Smooth muscle cell (in vitro differentiated cells): Measurements from ENCODE around the gene B4GALT5. TPM values are rescaled to one million over a fixed set of nuclear protein-coding genes. Genes with fewer than 3 reads are reported as not detected.

Experiments
- DNase-seq: peaks from one replicate; lab custom pipeline; 2025; ENCODE audit not compliant: unreplicated experiment; lab: John Stamatoyannopoulos, UW
- H2AFZ ChIP-seq: fragments of 200-600 bp; sonication (generic); 2 replicates; pipeline ENCODE4 v1.6.0; 2016; ENCODE audit warnings: antibody characterized with exemption, low read depth, mild to moderate bottlenecking
- H3F3A ChIP-seq: fragments of 200-600 bp; sonication (generic); 2 replicates; pipeline ENCODE4 v1.6.0; 2017; ENCODE audit warnings: antibody characterized with exemption, low read depth
- H3K27ac ChIP-seq: fragments of 200-600 bp; sonication (generic); 2 replicates; pipeline ENCODE4 v1.5.1; 2016; ENCODE audit warnings: low read depth, mild to moderate bottlenecking
- H3K27me3 ChIP-seq: fragments of 200-600 bp; sonication (generic); 2 replicates; pipeline ENCODE4 v1.6.1; 2016; ENCODE audit warnings: low read depth, mild to moderate bottlenecking
- H3K36me3 ChIP-seq: fragments of 200-600 bp; sonication (generic); 2 replicates; pipeline ENCODE4 v1.5.1; 2016; ENCODE audit warnings: low read depth
- H3K4me1 ChIP-seq: fragments of 200-600 bp; sonication (generic); 2 replicates; pipeline ENCODE4 v1.5.1; 2016; ENCODE audit warnings: low read depth
- H3K4me2 ChIP-seq: fragments of 200-600 bp; sonication (generic); 2 replicates; pipeline ENCODE4 v1.6.0; 2016; ENCODE audit warnings: mild to moderate bottlenecking
- H3K4me3 ChIP-seq: fragments of 200-600 bp; sonication (generic); 2 replicates; pipeline ENCODE4 v1.5.1; 2016; ENCODE audit warnings: mild to moderate bottlenecking
- H3K79me2 ChIP-seq: fragments of 200-600 bp; sonication (generic); 2 replicates; pipeline ENCODE4 v1.6.0; 2016; ENCODE audit warnings: low read depth, mild to moderate bottlenecking
- H3K9ac ChIP-seq: fragments of 200-600 bp; sonication (generic); 2 replicates; pipeline ENCODE4 v1.6.0; 2016; ENCODE audit warnings: low read depth
- H3K9me3 ChIP-seq: fragments of 200-600 bp; sonication (generic); replicated peaks from 2 replicates; pipeline ENCODE4 v1.5.1; 2016; ENCODE audit warnings: low read depth
- H4K20me1 ChIP-seq: fragments of 200-600 bp; sonication (generic); 2 replicates; pipeline ENCODE4 v1.6.0; 2016; ENCODE audit warnings: low read depth
- CTCF ChIP-seq: fragments of 200-600 bp; sonication (generic); IDR thresholded peaks from 2 replicates; pipeline ENCODE4 v1.5.1; 2017; ENCODE audit warnings: borderline replicate concordance, mild to moderate bottlenecking, antibody characterized with exemption; ENCODE audit not compliant: insufficient read depth, poor library complexity, severe bottlenecking
- WGBS: methylation state at CpG from one replicate; pipeline ENCODE4 v1.1.7; 2016; ENCODE audit warnings: low lambda C conversion rate; 5-methylcytosine and 5-hydroxymethylcytosine counted together
- polyA plus RNA-seq: library from polyadenylated mRNA; unstranded; fragments of >200 nt; fragmentation: Nextera tagmentation; extraction: Ambion mirVana; gene quantifications from 2 replicates; pipeline ENCODE4 v1.2.1, GENCODE V29; 2016
- total RNA-seq: library from RNA; depleted of rRNA; stranded (reverse); fragments of >200 nt; gene quantifications from 2 replicates; pipeline ENCODE4 v1.2.3, GENCODE V29; 2014

The B4GALT5 gene
- total and polyA plus RNA-seq, 2 experiments from 2014 or later = 8.2 to 26.0 TPM

GRCh38 chr20:49685161-49685601 is 28.5 kb downstream of the B4GALT5 start:
- DNase-seq = no peak
- Histone ChIP-seq H4K20me1 (peaks cover 55% of the 10 kb centered on the region), H3K9ac (no peak overlapping the region), H3K27me3 (no peaks in the 10 kb centered on the region), H3K79me2 (peaks cover 98% of the 10 kb centered on the region), H2AFZ (no peak overlapping the region), H3K36me3 (no peaks in the 10 kb centered on the region), H3K4me1 (peaks cover 67% of the 10 kb centered on the region), H3K4me3 (no peak overlapping the region), H3K9me3 (no peaks in the 10 kb centered on the region), H3F3A (peaks cover 19% of the 10 kb centered on the region), H3K4me2 (peak overlapping the region; percentile 69), H3K27ac (peak overlapping the region; percentile 67)
- TF ChIP-seq CTCF = no peak
- WGBS = 82% methylated on average over 4 of the region's 4 CpGs

GRCh38 chr20:49684335-49684997 is 29.2 kb downstream of the B4GALT5 start:
- DNase-seq = no peak
- Histone ChIP-seq H3K9ac (no peak overlapping the region), H3K27ac (peak overlapping the region; percentile 67), H3K36me3 (no peaks in the 10 kb centered on the region), H3K9me3 (no peaks in the 10 kb centered on the region), H2AFZ (no peak overlapping the region), H3K4me3 (no peak overlapping the region), H4K20me1 (peaks cover 58% of the 10 kb centered on the region), H3F3A (peaks cover 26% of the 10 kb centered on the region), H3K4me2 (no peak overlapping the region), H3K27me3 (no peaks in the 10 kb centered on the region), H3K79me2 (peaks cover 97% of the 10 kb centered on the region), H3K4me1 (peaks cover 74% of the 10 kb centered on the region)
- TF ChIP-seq CTCF = no peak
- 85% methylated on average over 13 of the region's 13 CpGs for WGBS

GRCh38 chr20:49682798-49683197 is 30.9 kb downstream of the B4GALT5 start:
- H3K79me2 ChIP-seq = peaks cover 82% of the 10 kb centered on the region
- no peak overlapping the region for H3K4me3 ChIP-seq

More at GRCh38 chr20:49682798-49683197, 30.9 kb downstream of the B4GALT5 start:
- no peak overlapping the region for H2AFZ ChIP-seq
- H3K27me3 ChIP-seq = no peaks in the 10 kb centered on the region
- 90% methylated on average over 4 of the region's 4 CpGs for WGBS
- H3K4me2 ChIP-seq = no peak overlapping the region
- H3K9me3 ChIP-seq = no peaks in the 10 kb centered on the region
- TF ChIP-seq CTCF = no peak
- peaks cover 34% of the 10 kb centered on the region for H3F3A ChIP-seq
- H3K4me1 ChIP-seq = peaks cover 75% of the 10 kb centered on the region
- no peak for DNase-seq
- no peak overlapping the region for H3K27ac ChIP-seq
- no peak overlapping the region for H3K9ac ChIP-seq
- no peaks in the 10 kb centered on the region for H3K36me3 ChIP-seq
- H4K20me1 ChIP-seq = peaks cover 58% of the 10 kb centered on the region
